Liver (tissue), 9 donors: ENCODE results near the gene CLK1. TPM values are rescaled to one million over a fixed set of nuclear protein-coding genes. Genes with fewer than 3 reads are reported as not detected.

Experiments
- DNase-seq: peaks from one replicate; pipeline ENCODE4 v3.0.0-alpha.2; 2017; ENCODE audit warnings: low spot score
- H3K27ac ChIP-seq, 2 donors: one replicate each; pipeline ENCODE4 v1.7.0; 2013; ENCODE audit warnings: inconsistent platforms in 2 of 2, low read length in 2 of 2, control low read depth in 1 of 2, low read depth in 1 of 2, mild to moderate bottlenecking in 1 of 2
- H3K27me3 ChIP-seq, 4 donors: one replicate each; pipeline versions ENCODE4 v1.6.1 to v1.7.0; 2013; ENCODE audit warnings: low read length in 3 of 4, inconsistent platforms in 1 of 4, mild to moderate bottlenecking in 1 of 4, moderate library complexity in 1 of 4; ENCODE audit not compliant: control insufficient read depth in 4 of 4, insufficient read depth in 4 of 4
- H3K36me3 ChIP-seq, 4 donors: one replicate each; pipeline versions ENCODE4 v1.6.1 to v1.7.0; 2013; ENCODE audit warnings: low read length in 3 of 4, mild to moderate bottlenecking in 3 of 4, low read depth in 1 of 4, moderate library complexity in 1 of 4; ENCODE audit not compliant: control insufficient read depth in 4 of 4, insufficient read depth in 3 of 4
- H3K4me1 ChIP-seq, 4 donors: one replicate each; pipeline versions ENCODE4 v1.6.1 to v1.7.0; 2013; ENCODE audit warnings: low read length in 3 of 4, mild to moderate bottlenecking in 3 of 4, moderate library complexity in 1 of 4; ENCODE audit not compliant: control insufficient read depth in 4 of 4, insufficient read depth in 4 of 4
- H3K4me3 ChIP-seq, 3 donors: one replicate each; pipeline versions ENCODE4 v1.6.1 to v1.7.0; 2013; ENCODE audit warnings: low read length in 3 of 3, control low read depth in 1 of 3, low read depth in 1 of 3, mild to moderate bottlenecking in 1 of 3
- H3K9ac ChIP-seq, 2 donors: one replicate each; pipeline ENCODE4 v1.7.0; 2013; ENCODE audit warnings: low read length in 2 of 2, mild to moderate bottlenecking in 2 of 2, moderate library complexity in 2 of 2, control low read depth in 1 of 2, low read depth in 1 of 2
- H3K9me3 ChIP-seq, 4 donors: one replicate each; pipeline versions ENCODE4 v1.6.1 to v1.7.0; 2013; ENCODE audit warnings: low read length in 3 of 4; ENCODE audit not compliant: control insufficient read depth in 4 of 4
- ATF3 ChIP-seq: IDR thresholded peaks from 2 replicates; pipeline ENCODE4 v1.6.1; 2016; ENCODE audit warnings: antibody characterized with exemption
- CTCF ChIP-seq: fragments of 150-350 bp; IDR thresholded peaks from 2 replicates; pipeline ENCODE4 v1.5.1; 2017; ENCODE audit warnings: improper control_type of control experiment, low read depth, low read length; ENCODE audit not compliant: missing input control
- EGR1 ChIP-seq, 2 donors: IDR thresholded peaks; 2 replicates each; pipeline ENCODE4 v1.6.1; 2016 to 2018; ENCODE audit warnings: antibody characterized with exemption in 2 of 2, low read depth in 2 of 2
- FOXA1 ChIP-seq: IDR thresholded peaks from 2 replicates; pipeline ENCODE4 v1.6.1; 2016; ENCODE audit warnings: antibody characterized with exemption
- FOXA2 ChIP-seq: IDR thresholded peaks from 2 replicates; pipeline ENCODE4 v1.6.1; 2016; ENCODE audit warnings: antibody characterized with exemption
- GABPA ChIP-seq, 2 donors: IDR thresholded peaks in 1 of 2; conservative IDR thresholded peaks in 1 of 2; 2 replicates each; pipeline ENCODE4 v1.6.1; 2016; ENCODE audit warnings: antibody characterized with exemption in 2 of 2, mild to moderate bottlenecking in 1 of 2, moderate library complexity in 1 of 2
- HNF4A ChIP-seq, 2 donors: conservative IDR thresholded peaks; 2 replicates each; pipeline ENCODE4 v1.6.1; 2016; ENCODE audit warnings: antibody characterized with exemption in 2 of 2, mild to moderate bottlenecking in 2 of 2
- HNF4G ChIP-seq: IDR thresholded peaks from 2 replicates; pipeline ENCODE4 v1.6.1; 2016; ENCODE audit warnings: antibody characterized with exemption
- JUND ChIP-seq, 2 donors: IDR thresholded peaks; 2 replicates each; pipeline ENCODE4 v1.6.1; 2016; ENCODE audit warnings: antibody characterized with exemption in 2 of 2
- MAX ChIP-seq: IDR thresholded peaks from 2 replicates; pipeline ENCODE4 v1.6.1; 2016; ENCODE audit warnings: antibody characterized with exemption
- NR2F2 ChIP-seq: IDR thresholded peaks from 2 replicates; pipeline ENCODE4 v1.6.1; 2016; ENCODE audit warnings: antibody characterized with exemption
- RAD21 ChIP-seq, 2 donors: IDR thresholded peaks; 2 replicates each; pipeline ENCODE4 v1.6.1; 2016; ENCODE audit warnings: antibody characterized with exemption in 2 of 2, mild to moderate bottlenecking in 2 of 2
- REST ChIP-seq: IDR thresholded peaks from 2 replicates; pipeline ENCODE4 v1.6.1; 2016; ENCODE audit warnings: antibody characterized with exemption, mild to moderate bottlenecking
- RXRA ChIP-seq, 2 donors: IDR thresholded peaks; 2 replicates each; pipeline ENCODE4 v1.6.1; 2017 to 2018; ENCODE audit warnings: antibody characterized with exemption in 2 of 2, mild to moderate bottlenecking in 1 of 2
- SP1 ChIP-seq: IDR thresholded peaks from 2 replicates; pipeline ENCODE4 v1.6.1; 2018; ENCODE audit warnings: antibody characterized with exemption, mild to moderate bottlenecking
- TAF1 ChIP-seq: conservative IDR thresholded peaks from 2 replicates; pipeline ENCODE4 v1.6.1; 2016; ENCODE audit warnings: antibody characterized with exemption, mild to moderate bottlenecking
- YY1 ChIP-seq: IDR thresholded peaks from 2 replicates; pipeline ENCODE4 v1.6.1; 2016; ENCODE audit warnings: antibody characterized with exemption, mild to moderate bottlenecking
- ZBTB33 ChIP-seq: IDR thresholded peaks from 2 replicates; pipeline ENCODE4 v1.6.1; 2016; ENCODE audit warnings: antibody characterized with exemption
- polyA plus RNA-seq, 2 donors: library from polyadenylated mRNA; stranded (reverse) in 1 of 2; unstranded in 1 of 2; fragments of 200-250 nt in 1 of 2; fragments of >200 nt in 1 of 2; fragmentation: Nextera tagmentation in 1 of 2; extraction: Ambion mirVana in 1 of 2; gene quantifications; one replicate each; pipeline versions ENCODE4 v1.2.1 to v1.2.3, GENCODE V29; 2013 to 2015
- total RNA-seq, 2 donors: library from RNA; depleted of rRNA; stranded (reverse); fragments of >200 nt; gene quantifications; one replicate each; pipeline ENCODE4 v1.2.3, GENCODE V29; 2014
- donor health status: healthy.
- donor health status: healthy.
- donor health status: healthy.
- donor health status: healthy.
- donor health status: healthy.

The CLK1 gene
- total and polyA plus RNA-seq, 4 donors = 21.2 to 86.3 (median 61.8) TPM

GRCh38 chr2:200899482-200899881 is 35.0 kb upstream of the CLK1 start:
- peaks cover 7 to 39% (median 27%) of the 10 kb centered on the region in 4 donors for H3K36me3 ChIP-seq
- TF ChIP-seq HNF4G (no peak), HNF4A (conservative IDR thresholded peaks at IDR 0.05) (no peak), NR2F2 (no peak), ZBTB33 (no peak), SP1 (no peak), RAD21 (IDR thresholded peaks at IDR 0.05) (no peak), TAF1 (no peak), RXRA (IDR thresholded peaks at IDR 0.05) (no peak), JUND (IDR thresholded peaks at IDR 0.05) (no peak), EGR1 (IDR thresholded peaks at IDR 0.05; ENCODE audit: low read depth in 2 of 2) (no peak), CTCF (no peak), YY1 (no peak), FOXA1 (no peak), FOXA2 (no peak), REST (no peak), ATF3 (no peak), GABPA (IDR thresholded peaks at IDR 0.05 in 1 of 2, conservative IDR thresholded peaks at IDR 0.05 in 1 of 2) (no peak), MAX (no peak)

More at GRCh38 chr2:200899482-200899881, 35.0 kb upstream of the CLK1 start:
- Histone ChIP-seq H3K9ac (no peak overlapping the region), H3K4me3 (no peak overlapping the region), H3K27ac (no peak overlapping the region), H3K9me3 (no peaks in the 10 kb centered on the region), H3K4me1 (no peaks in the 10 kb centered on the region), H3K27me3 (no peaks in the 10 kb centered on the region)
- no peak for DNase-seq
